ENCODE data around the gene PPL.

Gene PPL

GRCh38 chr16:4864728-4865127 is 72.2 kb downstream of the PPL start:
- no peak for DNase-seq (ENCODE audit: low read depth, low spot score)

- no peak for DNase-seq (ENCODE audit: low read depth, low spot score)
Observed at GRCh38 chr16:4862639-4863038, 74.3 kb downstream of the PPL start.

GRCh38 chr16:4860727-4861342 is 76.1 kb downstream of the PPL start:
- DNase-seq (ENCODE audit: low read depth, low spot score): no peak

GRCh38 chr16:4859900-4860255 is 77.1 kb downstream of the PPL start:
- DNase-seq (ENCODE audit: low read depth, low spot score): no peak

GRCh38 chr16:4859190-4859899 is 77.6 kb downstream of the PPL start:
- no peak for DNase-seq (ENCODE audit: low read depth, low spot score)

GRCh38 chr16:4855804-4856203 is 81.1 kb downstream of the PPL start:
- no peak for DNase-seq (ENCODE audit: low read depth, low spot score)

GRCh38 chr16:4855371-4855770 is 81.6 kb downstream of the PPL start:
- no peak for DNase-seq (ENCODE audit: low read depth, low spot score)

GRCh38 chr16:4852221-4852872 is 84.6 kb downstream of the PPL start:
- no peak for DNase-seq (ENCODE audit: low read depth, low spot score)

- DNase-seq (ENCODE audit: low read depth, low spot score): no peak
Observed at GRCh38 chr16:4850211-4850610, 86.7 kb downstream of the PPL start.

- DNase-seq (ENCODE audit: low read depth, low spot score): no peak
Observed at GRCh38 chr16:4847774-4848587, 89.0 kb downstream of the PPL start.

GRCh38 chr16:4846901-4847773 is 89.8 kb downstream of the PPL start, which contains the start of the genes GLYR1 and UBN1:
Gene GLYR1, minus strand, starts transcription at chr16:4847288. Its CDS starts 23 bp downstream, at chr16:4847265.
Gene UBN1, plus strand, starts transcription at chr16:4847481. Its CDS starts 5,437 bp downstream, at chr16:4852918.
- DNase-seq (ENCODE audit: low read depth, low spot score): peak; percentile 84

GRCh38 chr16:4846503-4846900 is 90.4 kb downstream of the PPL start:
- no peak for DNase-seq (ENCODE audit: low read depth, low spot score)

GRCh38 chr16:4840984-4841383 is 96.0 kb downstream of the PPL start:
- DNase-seq (ENCODE audit: low read depth, low spot score): no peak

GRCh38 chr16:4839942-4840341 is 97.0 kb downstream of the PPL start:
- DNase-seq (ENCODE audit: low read depth, low spot score): no peak

- no peak for DNase-seq (ENCODE audit: low read depth, low spot score)
Observed at GRCh38 chr16:4837733-4838501, 99.0 kb downstream of the PPL start.

- DNase-seq (ENCODE audit: low read depth, low spot score): no peak
Observed at GRCh38 chr16:4836727-4837126, 100.2 kb downstream of the PPL start.

GRCh38 chr16:4833584-4833983 is 103.4 kb downstream of the PPL start:
- no peak for DNase-seq (ENCODE audit: low read depth, low spot score)

GRCh38 chr16:4832698-4833343 is 104.1 kb downstream of the PPL start:
- DNase-seq (ENCODE audit: low read depth, low spot score): no peak
